GM19193 (cell line): Measurements from ENCODE around the gene ASB6.

Source experiments
- POLR2A ChIP-seq: IDR thresholded peaks from 4 replicates; pipeline ENCODE4 v1.6.1; 2011; ENCODE audit not compliant: insufficient read depth, insufficient read length; ENCODE audit errors: extremely low read depth

The ASB6 gene

DNA sequence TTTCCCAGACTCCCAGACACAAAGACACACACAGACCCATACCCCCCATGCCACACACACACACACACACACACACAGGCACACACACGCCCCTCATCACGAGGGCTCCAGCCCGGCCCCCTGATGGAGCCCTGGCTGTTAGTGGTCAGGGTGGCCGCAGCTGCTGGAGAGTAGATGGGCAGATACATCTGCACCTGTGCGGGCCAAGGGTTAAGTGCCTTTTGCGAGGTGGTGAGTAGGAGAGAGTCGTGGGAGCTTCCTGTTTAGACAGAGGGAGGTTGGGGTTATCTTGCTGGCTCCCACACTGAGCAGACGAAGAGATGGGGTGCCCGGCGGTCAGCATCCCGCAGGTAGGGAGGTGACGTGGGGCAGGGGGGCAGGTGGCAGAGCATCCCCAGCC is 31.7 kb upstream of the ASB6 start:
- no peak for TF ChIP-seq POLR2A

DNA sequence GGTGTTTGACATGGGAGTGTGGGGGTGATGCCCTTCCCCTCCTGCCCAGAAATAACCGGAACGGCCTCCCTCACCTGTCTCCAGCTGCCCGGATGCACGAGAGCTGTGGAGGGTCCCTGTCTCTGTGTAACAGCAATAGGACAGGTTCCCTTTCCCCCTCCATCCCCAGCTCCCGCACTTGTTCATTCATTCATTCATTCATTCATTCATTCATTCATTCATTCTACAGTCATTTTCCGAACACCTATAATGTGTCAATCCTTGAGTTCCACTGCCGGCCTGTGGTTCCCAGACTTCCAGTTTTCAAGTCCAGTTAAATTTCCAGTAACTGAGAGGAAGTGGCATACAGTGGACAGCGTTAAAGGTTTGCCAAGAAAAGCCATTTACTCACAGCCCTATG is 30.8 kb upstream of the ASB6 start:
- no peak for TF ChIP-seq POLR2A

DNA sequence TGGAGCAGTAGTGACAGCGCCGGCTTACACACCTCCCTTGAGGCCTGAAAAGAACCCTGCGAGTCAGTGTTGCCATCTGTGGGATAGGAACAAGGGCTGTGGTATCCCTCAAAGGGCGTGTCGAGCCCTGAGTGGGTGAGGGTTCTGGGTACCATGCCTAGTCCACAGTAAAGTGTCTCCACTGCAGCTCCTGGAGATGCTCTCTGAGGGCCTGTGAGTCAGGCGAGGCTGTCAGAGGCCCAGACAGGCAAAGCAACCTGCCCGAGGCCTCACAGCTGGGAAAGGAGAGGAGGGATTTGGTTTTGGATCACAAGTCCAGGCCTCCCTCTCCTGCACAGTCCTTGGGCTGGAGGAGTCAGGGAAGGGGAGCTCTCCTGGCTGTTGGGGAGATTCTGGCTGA is 29.6 kb upstream of the ASB6 start:
- TF ChIP-seq POLR2A: no peak

DNA sequence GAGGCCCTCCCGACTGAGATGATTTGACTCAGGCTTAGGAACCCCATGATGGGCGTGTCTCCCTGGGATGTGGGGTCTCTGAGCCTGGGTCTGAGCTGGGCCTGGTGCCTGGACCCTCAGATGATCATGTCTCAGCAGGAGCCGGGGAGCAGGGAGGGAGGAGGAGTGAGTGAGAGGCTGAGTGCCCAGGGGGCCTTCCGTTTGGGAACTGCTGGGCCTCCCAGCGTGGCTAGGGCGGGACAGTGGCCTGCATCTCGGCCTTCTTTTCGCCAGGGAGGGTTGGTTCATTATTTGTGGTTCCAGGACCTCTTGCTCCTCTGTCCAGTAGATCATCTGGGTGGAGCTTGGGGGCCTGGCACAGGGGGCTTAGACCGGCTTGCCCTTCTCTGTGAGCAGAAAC is 29.1 kb upstream of the ASB6 start:
- no peak for TF ChIP-seq POLR2A

DNA sequence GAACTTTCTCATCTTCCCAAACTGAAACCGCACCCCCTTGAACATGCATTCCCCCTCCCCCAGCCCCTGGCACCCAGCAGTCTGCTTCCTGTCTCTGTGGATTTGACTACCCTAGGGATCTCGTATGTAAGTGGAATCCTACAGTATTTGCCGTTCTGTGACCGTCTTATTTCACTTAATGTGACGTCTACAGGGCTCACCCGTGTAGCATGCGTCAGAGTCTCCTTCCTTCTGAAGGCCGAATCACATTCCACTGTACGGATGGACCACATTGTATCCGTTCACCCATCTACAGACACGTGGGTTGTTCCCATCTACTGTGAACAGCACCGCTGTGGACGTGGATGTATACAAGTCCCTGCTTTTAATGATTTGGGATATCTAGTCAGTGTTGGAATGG is 28.0 kb upstream of the ASB6 start:
- no peak for TF ChIP-seq POLR2A

DNA sequence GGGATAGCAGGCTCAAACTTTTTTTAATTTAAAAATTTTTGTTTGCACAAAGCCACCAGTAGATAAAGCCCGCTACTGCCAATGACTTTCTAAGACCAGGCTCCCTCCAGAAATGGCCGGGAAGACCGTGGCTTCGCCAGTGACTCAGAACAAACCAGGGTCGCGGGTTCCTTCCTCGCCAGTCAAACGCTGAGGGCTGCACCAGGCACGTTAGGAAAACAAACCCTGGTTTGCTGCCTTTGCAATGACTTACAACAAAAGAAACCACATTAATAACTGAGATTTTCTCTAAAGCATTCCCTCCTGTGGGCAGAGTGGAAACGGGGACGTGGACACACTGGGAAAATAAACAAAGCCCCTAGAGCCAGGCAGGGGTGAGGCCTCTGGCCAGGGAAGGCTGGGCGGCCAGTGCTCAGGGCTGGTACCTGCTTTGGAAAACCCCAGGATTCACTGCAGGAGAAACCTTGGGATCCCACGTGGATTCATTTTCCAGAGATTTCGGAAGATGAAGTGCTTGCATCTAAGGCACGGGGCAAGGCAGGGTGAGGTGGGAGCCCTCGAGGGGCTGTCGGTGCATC is 27.3 kb upstream of the ASB6 start:
- no peak for TF ChIP-seq POLR2A

DNA sequence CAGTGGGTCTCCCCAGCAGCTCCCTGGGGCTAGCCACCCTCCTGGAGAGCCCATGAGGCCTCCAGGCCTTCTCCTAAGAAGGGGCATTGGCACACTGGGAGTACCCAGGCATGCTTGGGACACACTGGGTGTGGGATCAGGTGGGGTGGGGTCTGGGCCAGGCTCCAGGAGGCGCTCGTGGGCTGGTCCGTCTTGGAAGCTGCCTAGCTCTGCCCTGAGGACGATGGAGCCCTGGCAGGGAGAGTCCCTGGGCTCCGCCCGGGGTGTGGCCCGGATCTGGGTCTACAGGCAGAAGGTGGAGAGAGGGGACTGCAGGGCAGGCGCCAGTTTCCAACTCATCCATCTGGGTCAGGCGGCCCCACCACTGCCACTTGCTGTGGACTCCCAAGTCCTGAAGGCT is 25.9 kb upstream of the ASB6 start:
- no peak for TF ChIP-seq POLR2A

DNA sequence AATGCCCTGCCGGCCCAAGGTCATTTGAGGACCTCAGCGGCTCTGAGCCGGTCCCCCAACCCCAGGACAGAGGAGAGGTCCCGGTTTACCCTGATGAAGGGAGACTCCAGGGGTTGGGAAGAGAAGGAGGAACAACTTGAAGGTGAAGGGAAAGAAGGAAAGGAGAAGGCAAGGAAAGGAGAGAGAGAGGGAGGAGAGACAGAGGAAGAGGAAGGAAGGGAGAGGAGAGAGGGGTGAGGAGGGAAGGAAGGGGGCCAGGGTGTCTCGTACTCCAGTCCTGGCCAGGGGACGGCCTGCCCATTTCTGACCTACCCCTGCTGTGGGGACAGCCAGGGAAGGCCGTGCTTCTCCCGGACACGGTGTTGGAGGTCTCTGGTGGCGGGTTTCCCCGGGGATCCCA is 25.4 kb upstream of the ASB6 start:
- no peak for TF ChIP-seq POLR2A

DNA sequence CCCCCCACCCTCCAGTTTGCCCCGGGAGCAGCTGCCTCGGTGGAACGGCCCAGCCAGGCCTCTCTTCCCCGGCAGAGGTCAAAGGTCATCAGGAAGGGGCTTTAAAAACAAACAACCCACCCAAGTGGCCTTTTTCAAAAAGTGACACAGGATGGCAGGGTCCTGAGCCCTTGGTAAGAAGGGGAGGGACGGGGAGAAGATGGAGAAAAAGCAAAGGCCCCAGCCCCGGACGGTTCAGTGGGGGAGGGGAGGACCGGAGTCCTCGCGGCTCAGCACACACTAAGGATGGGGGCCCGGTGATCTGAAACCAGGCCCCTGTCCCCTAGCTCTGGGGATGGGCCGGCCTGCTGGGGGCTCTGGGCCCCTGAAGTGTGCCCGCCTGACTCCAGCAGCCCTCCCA is 24.6 kb upstream of the ASB6 start:
- TF ChIP-seq POLR2A: no peak

DNA sequence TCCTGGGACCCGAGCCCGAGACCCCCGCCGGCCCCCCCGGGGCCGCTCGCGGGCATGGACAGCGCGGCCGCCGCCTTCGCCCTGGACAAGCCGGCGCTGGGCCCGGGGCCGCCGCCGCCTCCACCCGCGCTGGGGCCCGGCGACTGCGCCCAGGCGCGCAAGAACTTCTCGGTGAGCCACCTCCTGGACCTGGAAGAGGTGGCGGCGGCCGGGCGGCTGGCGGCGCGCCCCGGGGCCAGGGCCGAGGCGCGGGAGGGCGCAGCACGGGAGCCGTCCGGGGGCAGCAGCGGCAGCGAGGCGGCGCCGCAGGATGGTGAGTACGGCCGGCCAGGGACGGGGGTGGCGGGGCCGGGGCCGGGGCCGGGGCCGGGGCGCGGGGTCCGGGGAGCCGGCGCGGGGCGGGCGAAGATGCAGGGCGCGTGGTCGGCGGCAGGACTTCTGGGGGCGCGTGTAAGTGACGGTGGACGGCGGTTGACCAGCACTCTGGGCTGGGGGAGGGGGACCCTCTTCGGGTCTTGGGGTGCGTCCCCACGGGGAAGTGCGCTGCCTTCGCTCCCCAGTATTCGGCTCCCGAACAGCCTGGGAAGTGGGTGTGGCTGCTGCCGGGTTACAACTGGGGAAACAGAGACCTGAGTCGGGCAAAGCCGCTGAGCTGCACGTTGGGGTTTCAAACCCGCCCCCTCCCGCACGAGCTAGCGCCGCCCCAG is 24.0 kb upstream of the ASB6 start:
- TF ChIP-seq POLR2A: no peak

DNA sequence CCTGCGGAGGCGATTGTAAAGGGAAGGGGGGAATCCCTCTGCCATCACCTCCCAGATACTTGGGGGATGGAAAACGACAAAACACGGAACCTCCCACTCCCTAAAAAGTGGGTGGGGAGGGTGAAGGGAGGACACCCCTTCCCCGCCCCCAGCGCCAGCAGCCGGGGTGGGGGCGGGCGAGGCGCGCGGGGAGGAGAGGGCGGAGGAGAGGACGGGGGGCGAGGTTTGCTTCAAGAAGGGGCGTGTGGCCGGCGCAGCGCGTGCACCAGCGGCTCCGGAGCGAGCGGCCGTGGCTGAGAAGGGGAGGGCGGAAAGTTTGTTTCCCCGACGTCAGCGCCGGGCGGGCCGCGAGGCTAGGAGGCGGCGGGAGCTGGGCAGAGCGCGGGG is 23.4 kb upstream of the ASB6 start, which contains the start of gene PRRX2:
Gene PRRX2, plus strand, starts transcription at position 259 of the 387 bp plus-strand sequence. CDS start 221 bp downstream, outside the sequence.
- TF ChIP-seq POLR2A: no peak

DNA sequence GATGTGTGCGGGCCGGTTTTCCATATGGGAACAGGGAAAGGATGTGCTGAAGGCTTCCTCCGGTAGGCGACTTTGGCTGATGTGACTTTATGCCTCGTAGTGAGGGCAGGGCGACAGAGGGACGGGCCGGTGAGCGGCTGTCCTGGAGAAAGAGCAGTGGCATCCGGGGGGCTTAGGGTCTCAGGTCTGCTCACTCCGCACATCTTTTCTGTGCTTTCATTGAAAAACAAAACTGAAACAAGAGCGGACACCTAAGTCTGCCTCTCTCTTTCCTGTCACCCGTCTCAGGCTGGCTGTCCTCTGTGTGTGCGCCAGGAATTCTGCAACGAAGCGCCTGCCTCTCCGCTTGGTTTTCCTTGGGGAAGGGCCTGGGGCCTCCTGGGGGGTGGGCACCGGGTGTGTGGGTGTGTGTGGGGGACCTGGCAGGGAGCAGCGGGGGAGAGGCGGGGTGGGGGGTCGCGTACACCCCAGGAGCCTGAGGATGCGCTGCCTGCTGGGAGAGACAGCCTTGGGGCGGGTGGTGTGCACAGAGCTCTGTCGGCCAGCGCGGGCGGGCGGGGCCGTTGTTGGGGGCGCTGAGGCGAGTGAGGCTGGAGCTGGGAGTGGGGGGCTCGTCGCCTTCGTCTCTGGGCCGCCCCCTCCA is 22.9 kb upstream of the ASB6 start:
- no peak for TF ChIP-seq POLR2A

DNA sequence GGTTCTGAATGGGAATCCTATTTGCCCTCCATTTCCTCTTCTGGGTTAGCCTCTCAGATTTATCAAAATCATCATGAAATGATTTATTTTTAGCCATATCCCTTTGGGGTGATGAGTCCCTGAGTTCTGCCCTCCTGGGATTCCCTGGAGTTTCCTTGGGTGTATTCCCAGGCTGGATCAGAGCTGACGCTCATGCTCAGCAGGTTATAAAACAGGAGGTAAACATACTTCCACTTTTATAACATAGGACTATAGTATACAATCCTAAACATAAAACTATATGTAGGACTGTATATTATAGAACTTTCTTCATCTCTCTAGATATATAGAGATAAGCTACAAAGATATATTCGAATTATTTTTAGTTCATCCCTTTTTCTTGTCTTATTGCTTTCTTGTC is 19.1 kb upstream of the ASB6 start:
- no peak for TF ChIP-seq POLR2A

DNA sequence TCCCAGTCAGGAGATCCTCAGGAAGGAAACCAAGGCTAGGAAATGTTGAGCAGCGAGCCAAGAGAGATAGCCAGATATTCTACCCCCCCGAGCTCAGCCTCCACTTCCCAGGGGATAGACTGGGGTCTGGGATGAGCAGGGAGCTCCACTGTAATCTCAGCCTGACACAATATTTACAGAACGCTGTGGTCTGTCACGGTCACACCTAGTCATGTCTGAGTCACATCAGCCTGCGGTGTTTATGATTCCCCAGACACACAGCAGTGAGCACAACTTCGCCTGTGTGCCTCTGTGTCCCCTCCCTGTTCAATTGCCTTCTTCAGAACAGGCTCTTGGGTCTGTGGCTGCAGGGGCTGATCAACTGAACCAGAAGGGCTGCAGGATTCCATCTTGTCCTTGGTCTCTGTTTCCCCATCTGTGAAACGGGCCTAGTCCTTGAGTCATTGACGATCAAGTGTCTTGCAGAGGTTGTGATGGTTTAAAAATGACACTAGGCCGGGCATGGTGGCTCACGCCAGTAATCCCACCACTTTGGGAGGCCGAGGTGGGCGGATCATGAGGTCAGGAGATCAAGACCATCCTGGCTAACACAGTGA is 14.9 kb upstream of the ASB6 start:
- no peak for TF ChIP-seq POLR2A

DNA sequence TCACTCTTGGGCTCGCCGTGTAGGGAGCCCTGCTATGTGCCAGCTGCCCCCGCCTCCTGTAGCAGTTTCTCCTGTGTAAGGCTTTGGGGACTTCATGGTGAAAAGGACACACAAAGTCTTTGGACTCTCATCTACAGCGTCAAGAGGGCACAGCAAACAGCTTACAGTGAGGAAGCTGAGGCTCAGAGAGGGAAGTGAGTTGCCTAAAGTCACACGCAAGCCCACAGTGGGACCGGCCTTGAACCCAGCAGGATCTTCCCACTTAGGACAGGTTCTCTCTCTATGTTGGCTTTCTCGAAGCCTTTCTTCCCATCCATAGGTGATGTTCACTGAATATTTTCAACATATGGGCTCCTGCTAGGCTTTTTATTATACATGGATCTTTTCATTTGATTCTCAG is 13.7 kb upstream of the ASB6 start:
- no peak for TF ChIP-seq POLR2A

DNA sequence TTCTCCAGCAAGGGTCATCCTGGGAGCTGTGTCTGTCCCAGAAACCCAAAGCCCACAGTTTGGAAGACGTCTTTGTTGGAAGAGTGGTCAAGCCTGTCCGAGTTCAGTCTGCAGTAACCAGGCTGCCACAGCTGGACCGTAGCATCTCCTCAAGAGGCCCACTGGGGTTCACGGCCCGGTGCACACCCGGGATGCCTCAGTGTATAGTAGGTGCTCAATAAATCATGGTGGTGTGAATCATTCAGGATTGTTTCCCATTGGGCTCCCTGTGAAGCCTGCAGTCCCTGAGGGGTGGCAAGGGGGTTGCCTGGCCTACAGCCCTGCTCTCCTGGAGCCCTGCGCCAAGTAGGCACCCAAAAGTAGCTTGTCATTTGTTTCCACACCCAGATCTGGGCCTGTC is 13.2 kb upstream of the ASB6 start:
- TF ChIP-seq POLR2A: no peak
